Measurements from ENCODE around the gene ZNF846. TPM values are rescaled to one million over a fixed set of nuclear protein-coding genes. Genes with fewer than 3 reads are reported as not detected.
"Not testable (repeated sequence)": the region's sequence is repeated elsewhere in the genome, so short reads cannot be mapped to it uniquely, and the experiment has no call there.

ZNF846 gene
- total RNA-seq, 1 experiment from 2014 or later = 3.5 TPM

DNA sequence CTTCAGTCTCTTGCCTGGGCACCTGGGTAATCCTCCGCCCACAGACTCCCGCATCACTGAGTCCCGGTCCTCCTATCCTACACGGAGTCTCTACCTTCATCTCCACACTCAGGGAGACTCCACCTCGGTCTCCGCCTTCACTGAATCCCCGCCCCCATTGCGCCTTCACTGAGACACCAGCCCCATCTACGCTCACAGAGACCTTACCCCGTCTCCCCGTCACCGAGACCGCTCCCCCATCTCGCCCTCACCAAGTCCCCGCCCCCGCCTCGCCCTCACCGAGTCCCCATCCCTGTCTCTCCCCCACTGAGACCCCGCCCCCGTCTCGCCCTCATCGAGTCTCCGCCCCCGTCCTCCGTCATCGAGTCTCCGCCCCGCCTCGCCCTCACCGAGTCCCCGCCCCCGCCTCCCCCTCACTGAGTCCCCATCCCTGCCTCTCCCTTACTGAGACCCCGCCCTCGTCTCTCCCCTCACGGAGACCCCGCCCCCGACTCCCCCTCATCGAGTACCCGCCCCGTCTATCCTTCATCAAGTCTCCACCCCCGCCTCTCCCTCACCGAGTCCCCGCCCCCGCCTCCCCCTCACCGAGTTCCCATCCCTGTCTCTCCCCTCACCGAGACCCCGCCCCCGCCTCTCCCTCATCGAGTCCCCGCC is 23.1 kb upstream of the ZNF846 start:
- 0 out of 2 replicates have a peak, but pooled peaks cover 2% of the 10 kb centered on the region for H3K9me3 ChIP-seq (replicated peaks)
- peak; percentile 23 to 92 for DNase-seq (ENCODE audit: low read depth in 1 of 2, low spot score in 2 of 2)
- H3K4me3 ChIP-seq = peak overlapping the region; percentile 32
- no peaks in the 10 kb centered on the region; the same call in 1 of the 2 replicates for H3K4me1 ChIP-seq (replicated peaks)
- no peaks in the 10 kb centered on the region for H3K27me3 ChIP-seq (replicated peaks)
- H3K27ac ChIP-seq = no peak overlapping the region
- no peaks in the 10 kb centered on the region for H3K36me3 ChIP-seq

DNA sequence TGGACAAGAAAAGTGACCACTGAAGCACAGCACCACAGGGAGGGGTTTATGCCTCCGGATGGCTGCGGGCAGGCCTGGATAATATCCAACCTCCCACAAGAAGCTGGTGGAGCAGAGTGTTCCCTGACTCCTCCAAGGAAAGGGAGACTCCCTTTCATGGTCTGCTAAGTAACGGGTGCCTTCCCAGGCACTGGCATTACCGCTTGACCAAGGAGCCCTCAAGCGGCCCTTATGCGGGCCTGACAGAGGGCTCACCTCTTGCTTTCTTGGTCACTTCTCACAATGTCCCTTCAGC is 22.5 kb upstream of the ZNF846 start:
- H3K9me3 ChIP-seq (replicated peaks); H3K4me1 ChIP-seq (replicated peaks); H3K27ac ChIP-seq; H3K27me3 ChIP-seq (replicated peaks); DNase-seq (ENCODE audit: low read depth in 1 of 2, low spot score in 2 of 2); H3K4me3 ChIP-seq; H3K36me3 ChIP-seq: not testable (repeated sequence)

DNA sequence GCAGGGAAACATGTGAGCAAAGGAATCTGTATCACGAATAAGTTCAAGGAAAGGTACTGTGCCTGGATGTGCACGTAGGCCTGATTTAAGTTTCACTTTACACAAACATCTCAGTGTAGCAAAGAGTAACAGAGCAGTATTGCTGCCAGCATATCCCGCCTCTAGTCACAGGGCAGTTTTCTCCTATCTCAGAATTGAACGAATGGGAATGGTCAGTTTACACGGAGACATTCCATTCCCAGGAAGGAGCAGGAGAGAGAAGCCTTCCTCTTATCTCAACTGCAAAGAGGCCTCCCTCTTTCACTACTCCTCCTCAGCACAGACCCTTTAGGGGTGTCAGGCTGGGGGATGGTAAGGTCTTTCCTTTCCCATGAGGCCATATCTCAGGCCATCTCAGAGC is 21.0 kb upstream of the ZNF846 start:
- not testable (repeated sequence) for H3K36me3 ChIP-seq; H3K4me3 ChIP-seq; H3K27me3 ChIP-seq (replicated peaks); H3K9me3 ChIP-seq (replicated peaks); H3K27ac ChIP-seq; H3K4me1 ChIP-seq (replicated peaks); DNase-seq (ENCODE audit: low read depth in 1 of 2, low spot score in 2 of 2)

DNA sequence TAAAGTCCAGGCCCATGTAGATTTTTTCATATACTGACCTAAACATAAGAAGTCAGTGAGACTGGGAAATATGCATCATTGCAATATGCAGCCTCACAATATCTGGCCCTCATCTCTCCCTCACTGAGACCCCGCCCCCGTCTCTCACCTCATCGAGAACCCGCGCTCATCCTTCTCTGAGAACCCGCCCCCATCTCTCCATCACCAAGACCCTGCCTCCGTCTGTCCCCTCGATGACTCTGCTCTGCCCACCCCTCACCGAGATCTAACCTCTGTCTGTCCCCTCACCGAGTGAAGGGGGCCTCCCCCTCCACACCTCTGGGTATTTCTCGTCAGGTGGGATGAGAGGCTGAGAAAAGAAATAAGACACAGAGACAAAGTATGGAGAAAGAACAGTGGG is 20.5 kb upstream of the ZNF846 start:
- Histone ChIP-seq H3K4me3 (no peak overlapping the region), H3K27me3 (replicated peaks) (no peaks in the 10 kb centered on the region), H3K27ac (no peak overlapping the region), H3K4me1 (replicated peaks) (peaks cover 4% of the 10 kb centered on the region), H3K9me3 (replicated peaks) (peaks cover 3% of the 10 kb centered on the region; the same call in 1 of the 2 replicates), H3K36me3 (no peaks in the 10 kb centered on the region)
- no peak for DNase-seq (ENCODE audit: low read depth in 1 of 2, low spot score in 2 of 2)

DNA sequence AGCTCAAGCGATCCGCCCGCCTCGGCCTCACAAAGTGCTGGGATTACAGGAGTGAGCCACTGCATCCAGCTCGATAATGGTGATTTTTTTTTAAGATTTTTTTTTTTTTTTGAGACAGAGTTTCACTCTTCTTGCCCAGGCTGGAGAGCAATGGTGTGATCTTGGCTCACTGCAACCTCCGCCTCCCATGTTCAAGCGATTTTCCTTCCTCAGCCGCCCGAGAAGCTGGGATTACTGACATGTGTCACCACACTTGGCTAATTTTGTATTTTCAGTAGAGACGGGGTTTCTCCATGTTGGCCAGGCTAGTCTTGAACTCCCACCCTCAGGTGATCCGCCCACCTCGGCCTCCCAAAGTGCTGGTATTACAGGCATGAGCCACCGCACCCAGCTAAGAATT is 20.1 kb upstream of the ZNF846 start:
- not testable (repeated sequence) for H3K4me3 ChIP-seq

DNA sequence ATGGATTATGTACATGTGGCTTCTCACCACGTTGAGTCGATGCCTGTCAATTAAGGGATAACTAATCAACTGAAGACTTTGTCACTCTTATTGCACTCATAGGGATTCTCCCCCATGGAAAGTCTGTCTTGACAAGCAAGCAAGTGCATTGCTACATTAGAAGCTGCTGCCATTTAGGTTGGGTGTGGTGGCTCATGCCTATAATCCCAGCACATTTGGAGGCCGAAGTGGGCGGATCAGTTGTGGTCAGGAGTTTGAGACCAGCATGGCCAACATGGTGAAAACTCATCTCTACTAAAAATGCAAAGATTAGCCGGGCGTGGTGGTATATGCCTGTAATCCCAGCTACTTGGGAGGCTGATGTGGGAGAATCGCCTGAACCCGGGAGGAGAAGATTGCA is 18.3 kb upstream of the ZNF846 start:
- Histone ChIP-seq H3K27me3 (replicated peaks) (no peaks in the 10 kb centered on the region), H3K4me3 (no peak overlapping the region)

More for the DNA sequence above, 20.1 kb upstream of the ZNF846 start:
- H3K36me3 ChIP-seq; DNase-seq (ENCODE audit: low read depth in 1 of 2, low spot score in 2 of 2); H3K27me3 ChIP-seq (replicated peaks); H3K27ac ChIP-seq; H3K9me3 ChIP-seq (replicated peaks); H3K4me1 ChIP-seq (replicated peaks): not testable (repeated sequence)

DNA sequence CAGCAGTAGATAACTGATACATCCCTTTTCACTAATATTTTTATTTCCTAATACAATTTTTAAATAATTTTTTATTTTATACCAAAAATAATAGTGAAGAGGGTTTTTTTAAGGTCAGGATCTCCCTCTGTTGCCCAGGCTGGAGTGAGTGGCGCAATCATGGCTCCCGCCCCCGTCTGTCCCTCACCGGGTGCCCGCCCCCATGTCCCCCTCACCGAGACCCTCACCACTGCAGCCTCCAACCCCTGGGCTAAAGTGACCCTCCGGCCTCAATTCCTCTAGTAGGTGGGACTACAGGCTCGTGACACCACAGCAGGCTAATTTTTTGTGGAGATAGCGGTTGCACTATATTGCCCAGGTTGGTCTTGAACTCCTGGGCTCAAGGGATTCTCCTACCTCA is 17.8 kb upstream of the ZNF846 start:
- peaks cover 4% of the 10 kb centered on the region for H3K4me1 ChIP-seq (replicated peaks)
- H3K36me3 ChIP-seq = no peaks in the 10 kb centered on the region
- H3K27me3 ChIP-seq (replicated peaks) = no peaks in the 10 kb centered on the region
- peak overlapping the region; percentile 54 for H3K4me3 ChIP-seq
- no peak for DNase-seq (ENCODE audit: low read depth in 1 of 2, low spot score in 2 of 2)
- H3K27ac ChIP-seq = no peak overlapping the region
- peaks cover 3% of the 10 kb centered on the region; the same call in 1 of the 2 replicates for H3K9me3 ChIP-seq (replicated peaks)

More for the DNA sequence above, 18.3 kb upstream of the ZNF846 start:
- no peak for DNase-seq (ENCODE audit: low read depth in 1 of 2, low spot score in 2 of 2)
- peaks cover 3% of the 10 kb centered on the region; the same call in 1 of the 2 replicates for H3K9me3 ChIP-seq (replicated peaks)
- no peaks in the 10 kb centered on the region for H3K36me3 ChIP-seq
- no peak overlapping the region for H3K27ac ChIP-seq
- peaks cover 4% of the 10 kb centered on the region for H3K4me1 ChIP-seq (replicated peaks)

DNA sequence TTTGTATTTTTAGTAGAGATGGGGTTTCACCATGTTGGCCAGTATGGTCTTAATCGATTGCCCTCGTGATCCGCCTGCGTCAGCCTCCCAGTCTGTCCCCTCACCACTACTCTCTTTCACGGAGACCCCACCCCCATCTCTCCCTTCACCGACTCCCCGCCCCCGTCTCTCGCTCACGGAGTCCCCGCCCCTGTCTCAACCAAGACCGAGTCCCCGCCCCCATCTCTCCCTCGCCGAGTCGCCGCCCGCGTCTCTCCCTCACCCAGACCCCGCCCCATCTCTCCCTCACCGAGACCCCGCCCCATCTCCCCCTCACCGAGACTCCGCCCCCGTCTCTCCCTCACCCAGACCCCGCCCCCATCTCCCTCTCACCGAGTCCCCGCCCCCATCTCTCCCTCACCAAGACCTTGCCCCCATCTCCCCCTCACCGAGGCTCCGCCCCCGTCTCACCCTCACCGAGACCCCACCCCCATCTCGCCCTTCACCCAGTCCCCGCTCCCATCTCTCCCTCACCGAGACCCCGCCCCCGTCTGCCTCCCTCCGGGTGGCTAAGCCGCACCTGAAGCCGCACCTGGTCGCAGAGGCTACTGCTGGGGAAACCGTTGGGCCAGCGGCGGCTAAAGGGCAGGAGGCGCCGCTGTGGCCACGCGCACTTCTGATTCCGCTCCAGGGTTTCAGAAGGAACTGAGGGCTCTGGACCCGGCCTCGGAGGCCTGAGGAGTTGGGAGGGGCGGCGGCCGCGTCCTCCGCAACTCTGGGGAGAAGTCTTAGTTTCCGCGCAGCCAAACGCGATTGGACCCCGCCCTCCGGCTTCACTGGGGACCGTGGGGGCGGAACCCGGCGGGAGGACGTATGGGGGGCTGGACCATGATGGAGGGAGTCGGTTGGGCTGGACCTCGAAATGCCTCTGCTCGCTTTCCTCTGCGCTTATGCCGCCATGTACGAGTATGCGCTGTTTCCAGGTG is 17.1 kb upstream of the ZNF846 start:
- no peaks in the 10 kb centered on the region for H3K36me3 ChIP-seq
- peaks cover 3% of the 10 kb centered on the region; the same call in 1 of the 2 replicates for H3K9me3 ChIP-seq (replicated peaks)
- H3K27ac ChIP-seq = peak overlapping the region; percentile 48; the same call in 1 of the 2 replicates
- peak; percentile 81 to 95 for DNase-seq (ENCODE audit: low read depth in 1 of 2, low spot score in 2 of 2)
- peak overlapping the region; percentile 54 for H3K4me3 ChIP-seq
- H3K27me3 ChIP-seq (replicated peaks) = no peaks in the 10 kb centered on the region
- H3K4me1 ChIP-seq (replicated peaks) = peaks cover 4% of the 10 kb centered on the region

DNA sequence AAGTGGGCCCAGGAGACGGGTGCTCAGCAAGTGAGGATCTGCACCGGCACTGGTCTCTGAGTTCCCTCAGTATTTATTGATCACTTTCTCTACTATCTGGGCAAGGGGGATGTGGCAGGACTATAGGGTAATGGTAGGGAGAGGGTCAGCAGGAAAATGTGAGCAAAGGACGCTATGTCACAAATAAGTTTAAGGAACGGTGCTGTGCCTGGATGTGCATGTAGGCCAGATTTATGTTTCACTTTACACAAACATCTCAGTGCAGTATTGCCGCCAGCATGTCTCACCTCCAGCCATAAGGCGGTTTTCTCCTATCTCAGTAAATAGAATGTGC is 15.6 kb upstream of the ZNF846 start:
- not testable (repeated sequence) for H3K4me3 ChIP-seq; DNase-seq (ENCODE audit: low read depth in 1 of 2, low spot score in 2 of 2); H3K27ac ChIP-seq; H3K36me3 ChIP-seq; H3K9me3 ChIP-seq (replicated peaks); H3K4me1 ChIP-seq (replicated peaks); H3K27me3 ChIP-seq (replicated peaks)

DNA sequence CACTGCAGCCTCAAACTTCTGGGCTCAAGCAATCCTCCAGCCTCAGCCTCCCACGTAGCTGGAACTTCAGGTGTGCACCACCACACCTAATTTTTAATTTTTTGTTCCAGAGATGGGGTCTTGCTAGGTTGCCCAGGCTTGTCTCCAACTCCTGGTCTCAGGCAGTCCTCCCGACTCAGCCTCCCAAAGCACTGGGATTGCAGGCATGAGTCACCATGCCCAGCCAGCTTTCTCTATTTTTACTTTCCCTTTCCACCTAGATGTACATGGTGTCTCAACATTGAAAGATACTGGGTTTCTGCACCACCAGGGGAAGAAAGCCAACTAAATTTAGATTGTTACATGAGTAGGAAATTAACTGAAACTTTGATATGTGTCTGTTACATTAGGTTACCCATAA is 13.8 kb upstream of the ZNF846 start:
- no peak for DNase-seq (ENCODE audit: low read depth in 1 of 2, low spot score in 2 of 2)
- Histone ChIP-seq H3K27me3 (replicated peaks) (no peaks in the 10 kb centered on the region), H3K9me3 (replicated peaks) (peaks cover 3% of the 10 kb centered on the region), H3K36me3 (no peaks in the 10 kb centered on the region), H3K27ac (no peak overlapping the region), H3K4me1 (replicated peaks) (peaks cover 4% of the 10 kb centered on the region), H3K4me3 (no peak overlapping the region)

DNA sequence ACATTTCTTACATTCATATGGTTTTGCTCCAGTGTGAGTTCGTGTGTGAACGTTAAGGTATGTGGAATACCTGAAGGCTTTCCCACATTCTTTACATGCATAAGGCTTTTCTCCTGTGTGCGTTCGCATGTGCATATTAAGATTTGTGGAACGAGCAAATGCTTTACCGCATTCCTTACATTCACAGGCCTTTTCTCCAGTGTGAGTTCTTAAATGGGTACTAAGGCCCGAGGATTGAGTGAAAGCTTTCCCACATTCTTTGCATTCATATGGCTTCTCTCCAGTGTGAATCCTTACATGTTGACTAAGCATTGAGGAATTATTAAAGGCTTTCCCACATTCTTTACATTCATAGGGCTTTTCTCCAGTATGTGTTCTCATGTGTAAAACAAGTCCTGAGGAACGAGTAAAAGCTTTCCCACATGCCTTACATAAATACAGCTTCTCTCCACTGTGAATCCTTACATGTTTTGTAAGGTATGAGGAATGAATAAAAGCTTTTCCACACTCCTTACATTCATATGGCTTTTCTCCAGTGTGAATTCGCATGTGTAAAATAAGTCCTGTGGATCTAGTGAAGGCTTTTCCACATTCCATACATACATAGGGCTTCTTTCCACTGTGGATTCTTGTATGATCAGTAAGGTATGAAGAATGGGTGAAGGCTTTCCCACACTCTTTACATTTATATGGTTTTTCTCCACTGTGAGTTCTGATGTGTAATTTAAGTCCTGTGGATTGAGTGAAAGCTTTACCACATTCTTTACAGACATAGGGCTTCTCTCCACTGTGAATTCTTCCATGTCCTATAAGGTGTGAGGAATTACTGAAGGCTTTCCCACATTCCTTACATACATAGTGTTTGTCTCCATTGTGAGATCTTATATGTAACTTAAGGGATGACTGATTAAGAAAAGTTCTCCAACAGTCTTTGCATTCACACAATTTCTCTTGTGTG is 10.7 kb downstream of the ZNF846 start:
- Histone ChIP-seq H3K27ac (no peak overlapping the region), H3K9me3 (replicated peaks) (peaks cover 24% of the 10 kb centered on the region), H3K27me3 (replicated peaks) (no peaks in the 10 kb centered on the region), H3K4me1 (replicated peaks) (no peaks in the 10 kb centered on the region), H3K36me3 (peaks cover 7% of the 10 kb centered on the region; the same call in 1 of the 2 replicates), H3K4me3 (no peak overlapping the region)
- no peak for DNase-seq (ENCODE audit: low read depth in 1 of 2, low spot score in 2 of 2)

DNA sequence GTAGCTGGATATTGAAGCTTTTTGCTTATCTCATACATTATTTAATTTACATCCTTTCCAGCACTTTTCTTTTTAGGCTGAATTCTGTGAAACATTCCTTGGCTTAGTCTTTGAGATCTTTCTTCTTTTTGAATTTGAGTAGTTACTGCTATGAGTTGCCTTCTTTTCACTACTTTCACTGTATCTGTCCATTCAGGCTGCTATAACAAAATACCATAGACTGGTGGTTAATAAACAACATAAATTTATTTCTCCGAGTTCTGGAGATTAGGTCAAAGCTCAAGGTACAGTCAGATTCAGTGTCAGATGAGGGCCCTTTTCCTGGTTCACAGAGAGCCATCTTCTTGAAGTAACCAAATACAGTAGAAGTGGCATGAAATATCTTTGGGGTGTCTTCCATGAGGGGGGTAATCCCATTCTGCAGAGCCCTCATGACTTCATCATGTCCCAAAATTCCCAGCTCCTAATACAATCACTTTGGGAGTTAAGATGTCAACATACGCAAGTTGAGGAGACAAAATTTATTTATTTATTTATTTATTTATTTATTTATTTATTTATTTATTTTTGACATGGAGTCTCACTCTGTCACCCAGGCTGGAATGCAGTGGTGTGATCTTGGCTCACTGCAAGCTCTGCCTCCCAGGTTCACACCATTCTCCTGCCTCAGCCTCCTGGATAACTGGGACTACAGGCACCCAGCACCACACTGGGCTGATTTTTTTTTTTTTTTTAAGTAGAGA is 15.7 kb downstream of the ZNF846 start:
- Histone ChIP-seq H3K4me3 (no peak overlapping the region), H3K4me1 (replicated peaks) (no peaks in the 10 kb centered on the region), H3K27me3 (replicated peaks) (no peaks in the 10 kb centered on the region), H3K9me3 (replicated peaks) (peaks cover 14% of the 10 kb centered on the region), H3K27ac (no peak overlapping the region), H3K36me3 (peaks cover 3% of the 10 kb centered on the region; the same call in 1 of the 2 replicates)
- DNase-seq (ENCODE audit: low read depth in 1 of 2, low spot score in 2 of 2) = no peak

DNA sequence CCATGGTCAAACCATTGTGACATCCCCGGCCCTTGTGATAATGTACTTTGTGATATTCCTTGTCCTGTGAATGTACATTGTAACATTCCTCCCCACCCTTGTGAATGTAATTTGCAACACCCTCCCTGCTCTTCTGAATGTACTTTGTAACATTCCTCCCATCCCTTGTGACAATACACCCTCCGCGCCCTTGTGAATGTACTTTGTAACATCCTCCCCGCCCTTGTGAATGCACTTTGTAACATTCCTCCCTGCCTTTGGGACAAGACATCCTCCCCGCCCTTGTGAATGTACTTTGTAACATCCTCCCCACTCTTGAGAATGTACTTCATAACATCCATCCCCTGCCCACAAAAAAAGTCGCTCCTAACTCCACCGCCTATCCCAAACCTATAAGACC is 17.1 kb downstream of the ZNF846 start:
- Histone ChIP-seq H3K27me3 (replicated peaks) (no peaks in the 10 kb centered on the region), H3K9me3 (replicated peaks) (0 out of 2 replicates have a peak, but pooled peaks cover 7% of the 10 kb centered on the region), H3K36me3 (no peaks in the 10 kb centered on the region), H3K4me3 (no peak overlapping the region), H3K27ac (no peak overlapping the region), H3K4me1 (replicated peaks) (no peaks in the 10 kb centered on the region)
- DNase-seq (ENCODE audit: low read depth in 1 of 2, low spot score in 2 of 2) = no peak

Measured in SJSA1 (cell line).